Endothelial cell of umbilical vein (primary cell): ENCODE results near the gene ATF1. TPM values are rescaled to one million over a fixed set of nuclear protein-coding genes. Genes with fewer than 3 reads are reported as not detected.
A peak's percentile ranks its signal among the peaks of the same experiment; 100 is the strongest.

Source experiments
- BruUV-seq: library from RNA; stranded (reverse); fragments of 400-500 nt; replicated peaks from 2 replicates; lab custom pipeline; 2021; lab: Mats Ljungman, UMichigan
- CTCF ChIA-PET: fragments of 300-600, 350-600 bp; sonication (Branson Sonifier 250); formaldehyde crosslinking; loops from one replicate; lab custom pipeline; 2021; ENCODE audit warnings: antibody characterized with exemption, inconsistent platforms; lab: Charles Lee
- POLR2A ChIA-PET: fragments of 300-600, 350-600 bp; sonication (Branson Sonifier 250); formaldehyde crosslinking; loops from one replicate; lab custom pipeline; 2021; ENCODE audit warnings: antibody characterized with exemption, inconsistent platforms; lab: Charles Lee
- DNase-seq: peaks from one replicate; pipeline ENCODE4 v3.0.0-alpha.2; 2011; ENCODE audit warnings: low read depth, low spot score
- FAIRE-seq: peaks from 2 replicates; lab custom pipeline; 2011; peaks lifted over from hg19 to GRCh38; lab: Jason Lieb, UNC
- H2AFZ ChIP-seq: 2 replicates; pipeline ENCODE4 v1.6.0; 2012; ENCODE audit warnings: low read depth, low read length, control low read depth, inconsistent platforms
- H3K27ac ChIP-seq: 2 replicates; pipeline ENCODE4 v1.5.1; 2011; ENCODE audit warnings: low read depth, mild to moderate bottlenecking, control low read depth, low read length, moderate library complexity; ENCODE audit not compliant: insufficient read depth
- H3K27me3 ChIP-seq, 2 experiments: 2 replicates each; pipeline versions ENCODE4 v1.6.0 to v1.6.1; 2011; ENCODE audit warnings: low read length in 2 of 2, mixed read lengths in 1 of 2; ENCODE audit not compliant: control insufficient read depth in 2 of 2, insufficient read depth in 2 of 2
- H3K36me3 ChIP-seq, 2 experiments: 2 replicates in 1 of 2; 3 replicates in 1 of 2; pipeline ENCODE4 v1.5.1; 2011; ENCODE audit warnings: low read length in 2 of 2, mild to moderate bottlenecking in 1 of 2, moderate library complexity in 1 of 2; ENCODE audit not compliant: control insufficient read depth in 2 of 2, insufficient read depth in 2 of 2; ENCODE audit errors: extremely low read depth in 1 of 2
- H3K4me1 ChIP-seq: 3 replicates; pipeline ENCODE4 v1.5.1; 2011; ENCODE audit warnings: mild to moderate bottlenecking, low read length; ENCODE audit not compliant: control insufficient read depth, insufficient read depth; ENCODE audit errors: extremely low read depth
- H3K4me2 ChIP-seq: 2 replicates; pipeline ENCODE4 v1.6.1; 2011; ENCODE audit warnings: low read length, control low read depth, mixed read lengths; ENCODE audit not compliant: insufficient read depth
- H3K4me3 ChIP-seq, 3 experiments: fragments of 200-600 bp in 1 of 3; sonication (generic), shearing (Covaris generic) in 1 of 3; replicated peaks in 1 of 3; 2 replicates each; pipeline ENCODE4 v1.5.1; 2011 to 2016; ENCODE audit warnings: control low read depth in 3 of 3, low read length in 3 of 3, mild to moderate bottlenecking in 2 of 3, inconsistent platforms in 1 of 3, low read depth in 1 of 3, moderate library complexity in 1 of 3; ENCODE audit not compliant: insufficient read depth in 1 of 3
- H3K79me2 ChIP-seq: 2 replicates; pipeline ENCODE4 v1.6.0; 2012; ENCODE audit warnings: low read length, inconsistent platforms; ENCODE audit not compliant: control insufficient read depth, insufficient read depth
- H3K9ac ChIP-seq: replicated peaks from 2 replicates; pipeline ENCODE3; 2011; ENCODE audit warnings: low read length, control low read depth; ENCODE audit not compliant: insufficient read depth; ENCODE audit errors: extremely low read depth
- H3K9me1 ChIP-seq: replicated peaks from 3 replicates; pipeline ENCODE4 v1.6.0; 2011; ENCODE audit warnings: mild to moderate bottlenecking, low read length; ENCODE audit not compliant: control insufficient read depth, insufficient read depth; ENCODE audit errors: extremely low read depth
- H3K9me3 ChIP-seq: replicated peaks from 2 replicates; pipeline ENCODE4 v1.5.1; 2012; ENCODE audit warnings: low read length, inconsistent platforms; ENCODE audit not compliant: control insufficient read depth, insufficient read depth
- H4K20me1 ChIP-seq: replicated peaks from 2 replicates; pipeline ENCODE3; 2011; ENCODE audit warnings: mild to moderate bottlenecking, low read length; ENCODE audit not compliant: control insufficient read depth, insufficient read depth; ENCODE audit errors: extremely low read depth
- EZH2 ChIP-seq: IDR thresholded peaks from 2 replicates; pipeline ENCODE4 v1.6.1; 2012; ENCODE audit warnings: borderline replicate concordance, low read depth, mild to moderate bottlenecking, moderate library complexity, low read length, inconsistent platforms; ENCODE audit not compliant: severe bottlenecking
- FOS ChIP-seq: IDR thresholded peaks from 2 replicates; pipeline ENCODE4 v1.6.1; 2011; ENCODE audit warnings: mild to moderate bottlenecking, low read length, moderate library complexity, borderline replicate concordance; ENCODE audit not compliant: insufficient read depth
- GATA2 ChIP-seq: IDR thresholded peaks from 2 replicates; pipeline ENCODE4 v1.7.0; 2011; ENCODE audit warnings: low read depth, mild to moderate bottlenecking, moderate library complexity, mixed read lengths, low read length; ENCODE audit not compliant: insufficient read length, insufficient read depth
- JUN ChIP-seq: IDR thresholded peaks from 2 replicates; pipeline ENCODE4 v1.6.1; 2011; ENCODE audit warnings: borderline replicate concordance, low read depth; ENCODE audit not compliant: insufficient read length, insufficient read depth
- MAX ChIP-seq: IDR thresholded peaks from 2 replicates; pipeline ENCODE4 v1.6.1; 2011; ENCODE audit not compliant: insufficient read depth, insufficient read length
- MYC ChIP-seq: IDR thresholded peaks from one replicate; pipeline ENCODE4 v1.6.1; 2011; ENCODE audit warnings: mild to moderate bottlenecking, low read depth, low read length
- POLR2A ChIP-seq: IDR thresholded peaks from 2 replicates; pipeline ENCODE4 v1.6.1; 2012; ENCODE audit warnings: low read depth, mild to moderate bottlenecking, control low read depth, low read length
- POLR2AphosphoS5 ChIP-seq: IDR thresholded peaks from 2 replicates; pipeline ENCODE4 v1.6.1; 2012; ENCODE audit warnings: low read depth, mild to moderate bottlenecking, control low read depth, low read length, moderate library complexity; ENCODE audit not compliant: insufficient read depth
- dilution Hi-C: fragments of 300-500 bp; cut with MboI; formaldehyde crosslinking; loops from one replicate; pipeline ENCODE4 v1.15.0; 2019; ENCODE audit warnings: low sequenced_read_pairs; ENCODE audit not compliant: extremely low pct_ligation_motif_present
- intact Hi-C: fragments of 100-400 bp; cut with micrococcal nuclease; formaldehyde crosslinking; loops from one replicate; pipeline ENCODE4 v1.10.0; 2022
- polyA plus RNA-seq, 4 experiments: library from polyadenylated mRNA; depleted of rRNA in 3 of 4; stranded (reverse) in 3 of 4; unstranded in 1 of 4; fragments of >200 nt; gene quantifications; 2 replicates each; pipeline versions ENCODE4 v1.2.1 to v1.2.3, GENCODE V29; 2011 to 2012; ENCODE audit warnings: missing spikeins in 1 of 4
- total RNA-seq: library from RNA; stranded (reverse); gene quantifications from 2 replicates; pipeline ENCODE4 v1.2.3, GENCODE V29; 2021
- TF ChIP-seq, protein P1 (sequence below), 2 donors: IDR thresholded peaks; 1 replicate in 1 of 2; 2 replicates in 1 of 2; pipeline ENCODE4 v1.5.1; 2011; ENCODE audit warnings: low read length in 2 of 2, mild to moderate bottlenecking in 2 of 2, moderate library complexity in 2 of 2, control low read depth in 1 of 2, inconsistent platforms in 1 of 2, low read depth in 1 of 2; ENCODE audit not compliant: insufficient read depth in 1 of 2; ENCODE audit errors: extremely low read depth in 1 of 2

Gene ATF1
- total and polyA plus RNA-seq, 2 donors (not counting 3 experiments of a cell fraction or from before 2014, with no cell fraction given) = 14.5 to 26.7 TPM

- Histone ChIP-seq H3K79me2 (peaks cover 13% of the 10 kb centered on the region), H3K4me3 (no peak overlapping the region), H3K9me1 (no peaks in the 10 kb centered on the region), H3K4me1 (peaks cover 21% of the 10 kb centered on the region), H3K36me3 (peaks cover 0 to 2% of the 10 kb centered on the region in 2 experiments), H3K9me3 (no peaks in the 10 kb centered on the region), H3K27ac (peak overlapping the region; percentile 98), H3K4me2 (no peak overlapping the region), H4K20me1 (no peaks in the 10 kb centered on the region), H3K27me3 (no peaks in the 10 kb centered on the region), H3K9ac (no peak overlapping the region), H2AFZ (no peak overlapping the region)
- ChIA-PET CTCF (interaction anchor here (1.5 to 1.9 kb wide), 2 partner anchors 12 to 20 kb away, joined by 5 to 8 read pairs; no protein-coding TSS in a partner anchor), POLR2A (no interaction called here)
- intact Hi-C loops = loop anchor here (2.0 kb wide), 1 partner anchor 21 kb away; the partner anchor contains the start of gene ATF1
- FAIRE-seq (peak; percentile 80), DNase-seq (no peak)
- TF ChIP-seq FOS (no peak), EZH2 (no peak), JUN (no peak), POLR2AphosphoS5 (no peak), GATA2 (no peak), MYC (no peak), POLR2A (no peak), MAX (no peak)
- TF ChIP-seq, protein P1, sequence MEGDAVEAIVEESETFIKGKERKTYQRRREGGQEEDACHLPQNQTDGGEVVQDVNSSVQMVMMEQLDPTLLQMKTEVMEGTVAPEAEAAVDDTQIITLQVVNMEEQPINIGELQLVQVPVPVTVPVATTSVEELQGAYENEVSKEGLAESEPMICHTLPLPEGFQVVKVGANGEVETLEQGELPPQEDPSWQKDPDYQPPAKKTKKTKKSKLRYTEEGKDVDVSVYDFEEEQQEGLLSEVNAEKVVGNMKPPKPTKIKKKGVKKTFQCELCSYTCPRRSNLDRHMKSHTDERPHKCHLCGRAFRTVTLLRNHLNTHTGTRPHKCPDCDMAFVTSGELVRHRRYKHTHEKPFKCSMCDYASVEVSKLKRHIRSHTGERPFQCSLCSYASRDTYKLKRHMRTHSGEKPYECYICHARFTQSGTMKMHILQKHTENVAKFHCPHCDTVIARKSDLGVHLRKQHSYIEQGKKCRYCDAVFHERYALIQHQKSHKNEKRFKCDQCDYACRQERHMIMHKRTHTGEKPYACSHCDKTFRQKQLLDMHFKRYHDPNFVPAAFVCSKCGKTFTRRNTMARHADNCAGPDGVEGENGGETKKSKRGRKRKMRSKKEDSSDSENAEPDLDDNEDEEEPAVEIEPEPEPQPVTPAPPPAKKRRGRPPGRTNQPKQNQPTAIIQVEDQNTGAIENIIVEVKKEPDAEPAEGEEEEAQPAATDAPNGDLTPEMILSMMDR (IDR thresholded peaks at IDR 0.05; ENCODE audit: extremely low read depth in 1 of 2, insufficient read depth in 1 of 2, low read depth in 1 of 2, low read length in 2 of 2) = no peak
- no TSS peak for BruUV-seq
- dilution Hi-C loops = no loop called here
Measured at GRCh38 chr12:50785406-50786001, 21.6 kb downstream of the ATF1 start.
